ENCODE measurements around the gene FIBP. TPM values are rescaled to one million over a fixed set of nuclear protein-coding genes. Genes with fewer than 3 reads are reported as not detected.

Gene FIBP
- total RNA-seq, 1 experiment from 2014 or later, result 221 TPM

DNA sequence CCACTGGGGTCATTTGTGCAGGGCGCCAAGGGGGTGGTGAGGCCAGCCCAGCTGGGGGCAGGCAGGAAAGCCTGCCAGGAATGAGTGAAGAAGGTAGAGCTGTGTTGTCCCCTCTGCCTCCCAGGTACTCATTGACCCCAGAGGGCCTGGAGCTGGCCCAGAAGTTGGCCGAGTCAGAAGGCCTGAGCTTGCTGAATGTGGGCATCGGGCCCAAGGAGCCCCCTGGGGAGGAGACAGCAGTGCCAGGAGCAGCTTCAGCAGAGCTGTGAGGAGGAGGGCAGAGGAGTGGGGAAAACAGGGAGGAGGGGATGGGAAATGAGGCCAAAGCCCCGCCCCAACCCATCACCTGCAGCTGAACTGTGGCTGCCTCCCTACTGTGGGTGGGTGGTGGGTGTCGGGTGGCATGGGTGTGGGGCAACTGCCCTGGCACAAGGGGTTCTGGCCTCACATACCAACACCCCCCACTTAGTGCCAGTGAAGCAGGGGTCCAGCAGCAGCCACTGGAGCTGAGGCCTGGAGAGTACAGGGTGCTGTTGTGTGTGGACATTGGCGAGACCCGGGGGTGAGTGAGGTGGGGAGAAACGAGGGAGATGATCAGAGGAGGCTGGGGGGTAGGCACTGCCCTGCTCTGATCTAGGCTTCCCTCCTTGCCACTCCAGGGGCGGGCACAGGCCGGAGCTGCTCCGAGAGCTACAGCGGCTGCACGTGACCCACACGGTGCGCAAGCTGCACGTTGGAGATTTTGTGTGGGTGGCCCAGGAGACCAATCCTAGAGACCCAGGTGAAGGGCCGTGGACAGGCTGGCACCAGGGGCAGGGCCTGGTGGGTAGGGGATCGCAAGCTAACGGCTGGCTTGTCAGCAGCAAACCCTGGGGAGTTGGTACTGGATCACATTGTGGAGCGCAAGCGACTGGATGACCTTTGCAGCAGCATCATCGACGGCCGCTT, 25.1 kb downstream of the FIBP start:
- H3K79me2 ChIP-seq (ENCODE audit: low read length), result peaks cover 25% of the 10 kb centered on the region
- peaks cover 20% of the 10 kb centered on the region; the same call in 1 of the 2 replicates for H3K36me3 ChIP-seq (ENCODE audit: low read depth, low read length)
- TF ChIP-seq, protein P1, sequence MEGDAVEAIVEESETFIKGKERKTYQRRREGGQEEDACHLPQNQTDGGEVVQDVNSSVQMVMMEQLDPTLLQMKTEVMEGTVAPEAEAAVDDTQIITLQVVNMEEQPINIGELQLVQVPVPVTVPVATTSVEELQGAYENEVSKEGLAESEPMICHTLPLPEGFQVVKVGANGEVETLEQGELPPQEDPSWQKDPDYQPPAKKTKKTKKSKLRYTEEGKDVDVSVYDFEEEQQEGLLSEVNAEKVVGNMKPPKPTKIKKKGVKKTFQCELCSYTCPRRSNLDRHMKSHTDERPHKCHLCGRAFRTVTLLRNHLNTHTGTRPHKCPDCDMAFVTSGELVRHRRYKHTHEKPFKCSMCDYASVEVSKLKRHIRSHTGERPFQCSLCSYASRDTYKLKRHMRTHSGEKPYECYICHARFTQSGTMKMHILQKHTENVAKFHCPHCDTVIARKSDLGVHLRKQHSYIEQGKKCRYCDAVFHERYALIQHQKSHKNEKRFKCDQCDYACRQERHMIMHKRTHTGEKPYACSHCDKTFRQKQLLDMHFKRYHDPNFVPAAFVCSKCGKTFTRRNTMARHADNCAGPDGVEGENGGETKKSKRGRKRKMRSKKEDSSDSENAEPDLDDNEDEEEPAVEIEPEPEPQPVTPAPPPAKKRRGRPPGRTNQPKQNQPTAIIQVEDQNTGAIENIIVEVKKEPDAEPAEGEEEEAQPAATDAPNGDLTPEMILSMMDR (conservative IDR thresholded peaks at IDR 0.05; ENCODE audit: low read depth, low read length), result no peak
- TF ChIP-seq EZH2 (IDR thresholded peaks at IDR 0.05; ENCODE audit: low read length, unreplicated experiment) (no peak), EZH2phosphoT487 (IDR thresholded peaks at IDR 0.05; ENCODE audit: borderline replicate concordance, low read length) (no peak)
- DNase-seq, result no peak
- no peak overlapping the region for H3K4me2 ChIP-seq (ENCODE audit: low read length)
- no peak for ATAC-seq
- H3F3A ChIP-seq (ENCODE audit: low read length, unreplicated experiment), result peaks cover 11% of the 10 kb centered on the region
- peaks cover 19% of the 10 kb centered on the region for H3K4me1 ChIP-seq (ENCODE audit: insufficient read depth, low read length)
- no peaks in the 10 kb centered on the region for H3K9me2 ChIP-seq (replicated peaks; ENCODE audit: low read length)
- H2AFZ ChIP-seq (ENCODE audit: low read length), result no peak overlapping the region
- no peak overlapping the region for H3K9ac ChIP-seq (ENCODE audit: low read length)
- no peaks in the 10 kb centered on the region for H3K27me3 ChIP-seq (ENCODE audit: low read length)
- ChIA-PET POLR2A (ENCODE audit: unreplicated experiment) (no interaction called here), CTCF (no interaction called here)
- no TSS peak for BruUV-seq (replicated peaks)
- intact Hi-C loops (cut with micrococcal nuclease), result no loop called here
- H4K20me1 ChIP-seq (ENCODE audit: low read length), result no peaks in the 10 kb centered on the region
- H3K9me3 ChIP-seq (ENCODE audit: low read length), result no peaks in the 10 kb centered on the region
- no peak overlapping the region for H3K27ac ChIP-seq (ENCODE audit: low read length)
- H3K4me3 ChIP-seq (ENCODE audit: low read length), result no peak overlapping the region

DNA sequence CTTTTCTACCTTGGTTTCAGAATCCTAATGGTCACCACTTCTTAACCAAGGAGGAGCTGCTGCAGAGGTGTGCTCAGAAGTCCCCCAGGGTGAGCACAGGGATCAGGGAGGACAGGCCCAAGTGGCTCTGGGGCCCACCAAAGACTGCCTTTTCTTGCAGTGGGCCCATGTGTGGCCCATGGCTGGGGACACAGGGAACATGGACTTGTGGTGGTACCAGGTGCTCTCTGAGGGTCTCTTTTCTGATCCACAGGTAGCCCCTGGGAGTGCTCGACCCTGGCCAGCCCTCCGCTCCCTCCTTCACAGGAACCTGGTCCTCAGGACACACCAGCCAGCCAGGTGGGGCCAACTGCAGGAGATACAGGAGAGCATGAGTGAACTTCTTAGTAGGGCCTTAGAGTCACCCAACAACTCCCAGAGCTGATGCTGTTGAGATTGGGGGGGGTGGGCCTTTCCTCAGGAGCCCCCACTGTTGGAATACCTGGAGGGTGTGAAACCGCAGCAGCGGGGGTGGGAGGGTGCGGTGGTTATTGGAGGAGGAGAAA, 26.0 kb downstream of the FIBP start:
- H3K79me2 ChIP-seq (ENCODE audit: low read length), result peaks cover 32% of the 10 kb centered on the region
- peaks cover 3% of the 10 kb centered on the region for H4K20me1 ChIP-seq (ENCODE audit: low read length)
- DNase-seq (no peak), ATAC-seq (no peak)
- H3F3A ChIP-seq (ENCODE audit: low read length, unreplicated experiment), result peaks cover 11% of the 10 kb centered on the region
- POLR2A ChIA-PET (ENCODE audit: unreplicated experiment), result no interaction called here
- H3K4me3 ChIP-seq (ENCODE audit: low read length), result peak overlapping the region; percentile 79; the same call in 1 of the 2 replicates
- H3K4me2 ChIP-seq (ENCODE audit: low read length), result peak overlapping the region; percentile 98
- no peaks in the 10 kb centered on the region for H3K9me2 ChIP-seq (replicated peaks; ENCODE audit: low read length)
- H3K9ac ChIP-seq (ENCODE audit: low read length), result no peak overlapping the region
- BruUV-seq (replicated peaks), result no TSS peak
- no peaks in the 10 kb centered on the region for H3K9me3 ChIP-seq (ENCODE audit: low read length)
- peaks cover 20% of the 10 kb centered on the region; the same call in 1 of the 2 replicates for H3K36me3 ChIP-seq (ENCODE audit: low read depth, low read length)
- H3K4me1 ChIP-seq (ENCODE audit: insufficient read depth, low read length), result peaks cover 19% of the 10 kb centered on the region
- TF ChIP-seq EZH2phosphoT487 (IDR thresholded peaks at IDR 0.05; ENCODE audit: borderline replicate concordance, low read length) (no peak), EZH2 (IDR thresholded peaks at IDR 0.05; ENCODE audit: low read length, unreplicated experiment) (no peak)
- TF ChIP-seq, protein P1 (conservative IDR thresholded peaks at IDR 0.05; ENCODE audit: low read depth, low read length), result no peak
- no peak overlapping the region for H2AFZ ChIP-seq (ENCODE audit: low read length)
- no peaks in the 10 kb centered on the region for H3K27me3 ChIP-seq (ENCODE audit: low read length)
- no peak overlapping the region for H3K27ac ChIP-seq (ENCODE audit: low read length)
- intact Hi-C loops (cut with micrococcal nuclease), result no loop called here
- CTCF ChIA-PET, result no interaction called here
